Sigmoid colon (tissue), 7 donors: ENCODE results near the gene LAMA3. TPM values are rescaled to one million over a fixed set of nuclear protein-coding genes. Genes with fewer than 3 reads are reported as not detected.

Experiments
- DNase-seq: peaks from one replicate; pipeline ENCODE4 v3.0.0-alpha.2; 2019
- H3K27ac ChIP-seq, 4 donors: fragments of 200-600 bp; sonication (generic); one replicate each; pipeline ENCODE4 v1.5.1; 2016 to 2019; ENCODE audit warnings: mild to moderate bottlenecking in 1 of 4
- H3K27me3 ChIP-seq, 3 donors: fragments of 200-600 bp; sonication (generic); one replicate each; pipeline ENCODE4 v1.5.1; 2019; ENCODE audit warnings: mild to moderate bottlenecking in 1 of 3
- H3K36me3 ChIP-seq, 4 donors: fragments of 200-600 bp; sonication (generic); one replicate each; pipeline ENCODE4 v1.5.1; 2016 to 2019
- H3K4me1 ChIP-seq, 4 donors: fragments of 200-600 bp; sonication (generic); one replicate each; pipeline ENCODE4 v1.5.1; 2017 to 2019
- H3K4me3 ChIP-seq, 4 donors: fragments of 200-600 bp; sonication (generic); one replicate each; pipeline ENCODE4 v1.5.1; 2017 to 2019; ENCODE audit warnings: mild to moderate bottlenecking in 2 of 4, moderate library complexity in 1 of 4
- H3K9me3 ChIP-seq, 4 donors: fragments of 200-600 bp in 3 of 4; sonication (generic) in 3 of 4; one replicate each; pipeline versions ENCODE4 v1.5.1 to v1.6.1; 2013 to 2019
- EP300 ChIP-seq, 4 donors: sonication (generic); formaldehyde crosslinking; IDR thresholded peaks; one replicate each; pipeline ENCODE4 v1.6.1; 2017; ENCODE audit warnings: antibody characterized with exemption in 4 of 4
- POLR2A ChIP-seq, 2 donors: fragments of 450-650 bp; IDR thresholded peaks; one replicate each; pipeline ENCODE4 v1.6.1; 2016; ENCODE audit warnings: antibody characterized with exemption in 2 of 2, mild to moderate bottlenecking in 2 of 2, moderate library complexity in 2 of 2
- POLR2AphosphoS5 ChIP-seq, 4 donors: sonication (generic); formaldehyde crosslinking; IDR thresholded peaks; one replicate each; pipeline ENCODE4 v1.6.1; 2017; ENCODE audit warnings: antibody characterized with exemption in 4 of 4
- WGBS, 2 donors: extraction: QIAGEN DNeasy Blood & Tissue Kit; methylation state at CpG; one replicate each; pipeline ENCODE4 v1.1.7; 2013; 5-methylcytosine and 5-hydroxymethylcytosine counted together
- intact Hi-C: fragments of 100-400 bp; cut with DNase I; formaldehyde crosslinking; loops from one replicate; pipeline ENCODE4 v1.15.1; 2023
- polyA plus RNA-seq, 3 donors: library from polyadenylated mRNA; stranded (reverse); fragments of 200-250 nt; gene quantifications; one replicate each; pipeline ENCODE4 v1.2.3, GENCODE V29; 2013
- total RNA-seq, 4 donors: library from RNA; depleted of rRNA; stranded (reverse); fragments of >200 nt; gene quantifications; one replicate each; pipeline ENCODE4 v1.1.0, GENCODE V29; 2016
- TF ChIP-seq, protein P1 (sequence below), 4 experiments: fragments of 450-650 bp in 3 of 4; fragments of 200-600 bp in 1 of 4; IDR thresholded peaks; one replicate each; pipeline ENCODE4 v1.5.1; 2016 to 2019; ENCODE audit warnings: antibody characterized with exemption in 4 of 4, mild to moderate bottlenecking in 3 of 4, moderate library complexity in 2 of 4
- donor health status: healthy with polysubstance abuse.
- donor health status: Bipolar disorder and iron deficiency.
- donor health status: healthy.

Gene LAMA3
- total and polyA plus RNA-seq, 7 donors = 6.0 to 19.9 (median 14.1) TPM

DNA sequence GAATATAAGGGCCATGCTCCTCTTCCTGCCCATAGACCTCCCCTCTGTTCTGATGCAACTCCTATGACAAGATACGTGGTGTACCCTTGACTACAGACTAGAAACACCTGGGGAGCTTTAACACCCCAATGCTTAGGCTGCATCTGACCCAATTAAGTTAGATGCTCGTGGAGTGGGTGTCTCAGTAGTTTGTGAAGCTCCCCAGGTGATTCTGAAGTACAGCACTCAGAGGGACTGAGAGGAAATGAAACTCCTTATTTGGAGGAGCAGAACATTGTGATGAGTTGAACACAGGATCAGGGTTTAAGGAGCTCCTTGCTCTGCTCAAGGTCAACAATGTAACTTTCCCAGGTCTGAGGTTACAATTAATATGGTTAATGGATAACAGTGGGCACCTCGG, 245.0 kb downstream of the LAMA3 start:
- H3K27ac ChIP-seq = no peak overlapping the region
- H3K36me3 ChIP-seq = no peaks in the 10 kb centered on the region
- H3K4me1 ChIP-seq = no peaks in the 10 kb centered on the region
- TF ChIP-seq EP300 (IDR thresholded peaks at IDR 0.05) (no peak), POLR2AphosphoS5 (IDR thresholded peaks at IDR 0.05) (no peak)
- H3K27me3 ChIP-seq = no peaks in the 10 kb centered on the region
- no peak overlapping the region for H3K4me3 ChIP-seq
- intact Hi-C loops = no loop called here
- no peaks in the 10 kb centered on the region for H3K9me3 ChIP-seq
- no peak for DNase-seq
- 66 to 73% methylated on average over 3 of the region's 3 CpGs for WGBS, 2 donors

DNA sequence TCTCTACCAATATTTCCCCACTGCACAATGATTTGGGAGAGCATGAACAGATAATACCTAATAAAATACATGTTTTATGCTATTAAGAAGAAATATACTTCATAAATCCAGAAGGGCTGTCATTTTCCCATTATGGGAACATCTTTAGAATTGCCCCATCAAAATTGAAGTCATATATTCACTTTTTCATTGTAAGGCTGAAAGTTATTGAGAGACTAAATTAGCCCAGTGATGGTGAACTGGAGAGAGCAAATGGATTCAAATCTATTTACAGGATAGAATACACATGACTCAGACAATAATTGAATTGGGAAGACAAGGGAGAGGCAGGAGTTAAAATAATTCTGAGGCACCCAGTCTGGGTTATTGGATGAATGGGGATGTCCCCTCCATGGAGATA, 245.6 kb downstream of the LAMA3 start:
- TF ChIP-seq, protein P1, sequence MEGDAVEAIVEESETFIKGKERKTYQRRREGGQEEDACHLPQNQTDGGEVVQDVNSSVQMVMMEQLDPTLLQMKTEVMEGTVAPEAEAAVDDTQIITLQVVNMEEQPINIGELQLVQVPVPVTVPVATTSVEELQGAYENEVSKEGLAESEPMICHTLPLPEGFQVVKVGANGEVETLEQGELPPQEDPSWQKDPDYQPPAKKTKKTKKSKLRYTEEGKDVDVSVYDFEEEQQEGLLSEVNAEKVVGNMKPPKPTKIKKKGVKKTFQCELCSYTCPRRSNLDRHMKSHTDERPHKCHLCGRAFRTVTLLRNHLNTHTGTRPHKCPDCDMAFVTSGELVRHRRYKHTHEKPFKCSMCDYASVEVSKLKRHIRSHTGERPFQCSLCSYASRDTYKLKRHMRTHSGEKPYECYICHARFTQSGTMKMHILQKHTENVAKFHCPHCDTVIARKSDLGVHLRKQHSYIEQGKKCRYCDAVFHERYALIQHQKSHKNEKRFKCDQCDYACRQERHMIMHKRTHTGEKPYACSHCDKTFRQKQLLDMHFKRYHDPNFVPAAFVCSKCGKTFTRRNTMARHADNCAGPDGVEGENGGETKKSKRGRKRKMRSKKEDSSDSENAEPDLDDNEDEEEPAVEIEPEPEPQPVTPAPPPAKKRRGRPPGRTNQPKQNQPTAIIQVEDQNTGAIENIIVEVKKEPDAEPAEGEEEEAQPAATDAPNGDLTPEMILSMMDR (IDR thresholded peaks at IDR 0.05) = no peak
- TF ChIP-seq POLR2AphosphoS5 (IDR thresholded peaks at IDR 0.05) (no peak), POLR2A (IDR thresholded peaks at IDR 0.05) (no peak), EP300 (IDR thresholded peaks at IDR 0.05) (no peak)
- H3K4me3 ChIP-seq = no peak overlapping the region
- DNase-seq = no peak
- no peaks in the 10 kb centered on the region for H3K36me3 ChIP-seq
- no peaks in the 10 kb centered on the region for H3K4me1 ChIP-seq
- H3K27ac ChIP-seq = no peak overlapping the region
- H3K27me3 ChIP-seq = no peaks in the 10 kb centered on the region
- H3K9me3 ChIP-seq = no peaks in the 10 kb centered on the region
- intact Hi-C loops = no loop called here

DNA sequence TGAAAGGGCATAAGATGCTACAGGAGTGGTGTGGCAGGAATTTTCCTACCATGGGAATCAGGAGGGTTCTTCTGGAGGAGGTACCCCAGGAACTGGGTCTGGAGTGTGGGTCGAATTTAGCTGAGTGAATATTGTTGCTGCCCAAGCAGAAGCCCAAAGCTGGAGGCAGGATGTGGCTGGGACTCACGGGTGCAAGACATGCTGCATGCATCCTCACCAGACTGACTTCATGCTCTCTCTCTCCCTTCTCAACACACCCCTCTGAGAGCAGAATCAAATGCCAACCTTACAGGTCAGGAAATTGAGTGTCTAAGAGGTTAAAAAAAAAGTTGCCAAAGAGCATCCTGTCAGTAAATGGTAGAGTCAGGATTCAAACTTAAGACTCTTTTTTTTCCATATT, 246.6 kb downstream of the LAMA3 start:
- no peaks in the 10 kb centered on the region for H3K9me3 ChIP-seq
- TF ChIP-seq POLR2AphosphoS5 (IDR thresholded peaks at IDR 0.05) (no peak), EP300 (IDR thresholded peaks at IDR 0.05) (no peak), POLR2A (IDR thresholded peaks at IDR 0.05) (no peak)
- TF ChIP-seq, protein P1 (IDR thresholded peaks at IDR 0.05) = no peak
- 63 to 88% methylated on average over 2 of the region's 2 CpGs for WGBS, 2 donors
- H3K27me3 ChIP-seq = no peaks in the 10 kb centered on the region
- intact Hi-C loops = no loop called here
- H3K4me1 ChIP-seq = no peaks in the 10 kb centered on the region
- no peak overlapping the region for H3K27ac ChIP-seq
- H3K36me3 ChIP-seq = no peaks in the 10 kb centered on the region
- no peak overlapping the region for H3K4me3 ChIP-seq
- DNase-seq = no peak

DNA sequence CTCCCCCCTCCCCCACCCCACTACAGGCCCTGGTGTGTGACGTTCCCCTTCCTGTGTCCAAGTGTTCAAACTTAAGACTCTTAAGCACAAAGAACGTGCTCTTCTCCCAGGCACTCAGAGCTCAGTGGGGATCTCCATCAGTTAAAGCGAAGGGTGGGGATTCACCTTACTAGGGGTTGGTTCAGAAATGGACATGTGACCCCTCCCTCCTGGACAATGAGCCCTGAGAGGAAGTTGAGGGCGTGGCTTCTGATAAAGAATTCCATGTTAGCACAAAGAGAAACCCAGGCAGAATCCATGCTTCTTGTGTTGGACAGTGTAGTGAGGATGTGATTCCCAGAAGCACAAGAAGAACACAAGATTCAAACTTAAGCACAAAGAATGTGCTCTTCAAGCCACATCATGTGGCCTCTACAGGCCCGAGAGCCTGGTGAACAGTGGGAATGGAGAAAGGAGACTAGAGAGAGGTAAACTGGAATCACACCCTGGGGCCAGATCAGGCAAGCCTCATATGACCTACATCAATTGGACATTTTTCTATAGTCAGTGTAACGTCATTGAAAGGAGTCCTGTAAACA, 247.2 kb downstream of the LAMA3 start:
- H3K36me3 ChIP-seq = no peaks in the 10 kb centered on the region
- TF ChIP-seq EP300 (IDR thresholded peaks at IDR 0.05) (no peak), POLR2A (IDR thresholded peaks at IDR 0.05) (no peak), POLR2AphosphoS5 (IDR thresholded peaks at IDR 0.05) (no peak)
- TF ChIP-seq, protein P1 (IDR thresholded peaks at IDR 0.05) = no peak
- WGBS, 2 donors = 78 to 81% methylated on average over 6 of the region's 6 CpGs
- H3K4me1 ChIP-seq = no peaks in the 10 kb centered on the region
- no peaks in the 10 kb centered on the region for H3K27me3 ChIP-seq
- H3K9me3 ChIP-seq = no peaks in the 10 kb centered on the region
- H3K4me3 ChIP-seq = no peak overlapping the region
- DNase-seq = no peak
- no peak overlapping the region for H3K27ac ChIP-seq
- intact Hi-C loops = no loop called here

DNA sequence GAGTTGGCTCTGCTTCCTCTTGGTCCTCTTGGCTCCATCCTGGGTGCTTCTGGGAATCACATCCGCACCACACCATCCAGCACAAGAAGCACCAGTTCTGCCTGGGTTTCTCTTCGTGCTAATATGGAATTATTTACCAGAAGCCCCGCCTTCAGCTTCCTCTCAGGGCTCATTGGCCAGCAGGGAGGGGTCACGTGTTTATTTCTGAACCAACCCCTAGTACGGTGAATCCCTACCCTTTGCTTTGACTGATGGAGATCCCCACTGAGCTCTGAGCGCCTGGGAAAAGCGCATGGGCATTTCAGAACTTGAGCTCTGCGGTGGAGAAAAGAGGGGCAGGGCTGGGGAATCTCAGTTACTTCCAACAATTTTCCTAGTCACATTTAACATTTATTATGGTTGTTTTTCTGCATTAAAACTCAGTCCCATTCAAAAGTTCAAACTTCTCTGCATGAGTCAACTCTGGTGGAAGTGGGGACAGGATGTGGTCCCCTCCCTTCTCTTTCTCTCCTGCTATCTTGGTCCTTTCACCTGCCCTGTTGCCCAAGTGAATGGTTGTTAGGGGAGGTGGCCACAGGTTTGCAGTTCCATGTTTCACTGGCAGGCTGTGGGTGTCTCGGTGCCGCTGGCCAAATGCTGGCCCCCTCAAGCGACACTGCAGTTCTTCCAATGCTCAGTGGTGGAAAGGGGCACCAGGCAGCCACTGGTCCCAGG, 248.9 kb downstream of the LAMA3 start:
- H3K27me3 ChIP-seq = no peaks in the 10 kb centered on the region
- no peak for DNase-seq
- no peaks in the 10 kb centered on the region for H3K36me3 ChIP-seq
- intact Hi-C loops = no loop called here
- no peaks in the 10 kb centered on the region for H3K4me1 ChIP-seq
- no peak overlapping the region for H3K4me3 ChIP-seq
- no peaks in the 10 kb centered on the region for H3K9me3 ChIP-seq
- no peak overlapping the region for H3K27ac ChIP-seq
- 88 to 94% methylated on average over 11 of the region's 11 CpGs for WGBS, 2 donors
- TF ChIP-seq EP300 (IDR thresholded peaks at IDR 0.05) (no peak), POLR2AphosphoS5 (IDR thresholded peaks at IDR 0.05) (no peak)
- TF ChIP-seq, protein P1 (IDR thresholded peaks at IDR 0.05) = no peak
